Vagina (tissue), 2 donors: ENCODE measurements around the gene DLG3.

Source experiments
- CTCF ChIP-seq, 3 experiments: fragments of 450-650 bp in 2 of 3; fragments of 200-600 bp in 1 of 3; sonication (generic) in 1 of 3; IDR thresholded peaks; one replicate each; pipeline ENCODE4 v1.5.1; 2017 to 2019; ENCODE audit warnings: antibody characterized with exemption in 3 of 3, mild to moderate bottlenecking in 2 of 3, moderate library complexity in 2 of 3
- POLR2A ChIP-seq, 2 donors: fragments of 450-650 bp; IDR thresholded peaks; one replicate each; pipeline ENCODE4 v1.6.1; 2017; ENCODE audit warnings: antibody characterized with exemption in 2 of 2, mild to moderate bottlenecking in 2 of 2, moderate library complexity in 2 of 2

GRCh38 chrX:70482300-70482699 is 37.7 kb downstream of the DLG3 start:
- TF ChIP-seq POLR2A (IDR thresholded peaks at IDR 0.05) (no peak), CTCF (IDR thresholded peaks at IDR 0.05) (no peak)
